Neutrophil (primary cell): ENCODE measurements around the gene MAGT1.
"Not testable (repeated sequence)": the region's sequence is repeated elsewhere in the genome, so short reads cannot be mapped to it uniquely, and the experiment has no call there.

Experiments used
- H3K27ac ChIP-seq: fragments of 200-600 bp; sonication (generic); 2 replicates; pipeline ENCODE4 v1.5.1; 2016; ENCODE audit warnings: mild to moderate bottlenecking, moderate library complexity
- H3K27me3 ChIP-seq: fragments of 200-600 bp; sonication (generic); 2 replicates; pipeline ENCODE4 v1.6.0; 2016; ENCODE audit warnings: mild to moderate bottlenecking
- H3K36me3 ChIP-seq: fragments of 200-600 bp; sonication (generic); 2 replicates; pipeline ENCODE4 v1.5.1; 2017
- H3K4me1 ChIP-seq, 2 experiments: fragments of 200-600 bp in 1 of 2; sonication (generic) in 1 of 2; 1 replicate in 1 of 2; 2 replicates in 1 of 2; pipeline versions ENCODE4 v1.5.1 to v1.6.1; 2013 to 2016; ENCODE audit warnings: low read depth in 1 of 2, low read length in 1 of 2, mild to moderate bottlenecking in 1 of 2, moderate library complexity in 1 of 2; ENCODE audit not compliant: control insufficient read depth in 1 of 2, insufficient read depth in 1 of 2
- H3K4me3 ChIP-seq, 2 experiments: fragments of 200-600 bp in 1 of 2; sonication (generic) in 1 of 2; 1 replicate in 1 of 2; 2 replicates in 1 of 2; pipeline ENCODE4 v1.5.1; 2013 to 2016; ENCODE audit warnings: low read depth in 1 of 2, low read length in 1 of 2, mild to moderate bottlenecking in 1 of 2, moderate library complexity in 1 of 2
- H3K9me3 ChIP-seq: fragments of 200-600 bp; sonication (generic); 2 replicates; pipeline ENCODE4 v1.5.1; 2016
- TF ChIP-seq, protein P1 (sequence below): fragments of 200-600 bp; sonication (generic); IDR thresholded peaks from 2 replicates; pipeline ENCODE4 v1.5.1; 2016; ENCODE audit warnings: antibody characterized with exemption

The MAGT1 gene

DNA sequence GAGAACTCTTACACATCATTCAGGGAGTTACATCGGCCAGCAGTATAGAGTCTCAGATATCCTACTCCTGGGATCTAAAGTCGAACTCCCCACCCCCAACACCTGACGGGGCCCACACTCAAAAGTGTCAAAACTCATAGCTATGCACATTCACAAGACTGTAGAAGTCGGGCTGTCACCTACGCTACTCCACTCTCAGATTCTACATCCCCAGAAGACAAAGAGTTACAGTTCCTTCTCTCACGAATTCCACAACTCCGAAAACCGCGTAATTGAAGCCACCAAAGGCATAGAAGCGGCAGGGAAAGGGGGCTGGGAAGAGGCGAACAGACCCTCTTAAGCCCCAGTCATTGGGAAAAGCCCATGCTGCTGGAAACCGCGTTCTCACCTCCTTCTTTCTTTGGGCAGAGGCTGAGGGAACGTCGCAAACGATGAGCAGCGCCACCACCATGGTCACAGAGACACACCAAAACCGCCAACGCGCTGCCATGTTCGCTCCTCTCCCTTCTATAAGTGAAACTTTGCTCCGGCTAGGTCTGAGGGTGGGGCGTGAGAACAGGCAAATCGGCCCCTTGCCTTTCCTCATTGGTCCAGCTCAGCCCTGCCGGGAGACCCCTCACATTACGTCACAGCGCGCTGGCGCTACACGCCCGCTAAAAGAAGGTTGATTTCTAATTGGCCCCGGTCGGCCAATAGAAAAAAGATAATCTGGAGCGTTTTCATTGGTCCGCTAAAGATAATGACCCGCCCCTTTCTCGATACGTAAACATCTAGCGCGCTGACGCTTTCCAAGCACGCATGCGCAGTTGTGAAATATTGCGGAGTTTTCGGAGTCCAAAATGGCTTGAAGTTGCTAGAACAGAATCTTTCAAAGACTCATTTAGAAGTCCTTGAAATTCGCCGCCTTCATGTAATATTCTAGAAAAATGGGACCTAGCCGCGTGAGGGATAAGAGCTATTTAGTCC lies at the start of gene MAGT1:
TSS of gene MAGT1 (minus strand) at position 515 of the 966 bp plus-strand sequence. CDS start at position 490, 25 bp downstream.
- Histone ChIP-seq H3K27ac (peak within 1 kb of the TSS; percentile 93), H3K4me3 (peak within 1 kb of the TSS; percentile 68 to 88), H3K27me3 (no peaks in the 10 kb centered on the region), H3K9me3 (no peaks in the 10 kb centered on the region), H3K36me3 (no peaks in the 10 kb centered on the region), H3K4me1 (peaks cover 13 to 19% of the 10 kb centered on the region in 2 experiments)
- TF ChIP-seq, protein P1, sequence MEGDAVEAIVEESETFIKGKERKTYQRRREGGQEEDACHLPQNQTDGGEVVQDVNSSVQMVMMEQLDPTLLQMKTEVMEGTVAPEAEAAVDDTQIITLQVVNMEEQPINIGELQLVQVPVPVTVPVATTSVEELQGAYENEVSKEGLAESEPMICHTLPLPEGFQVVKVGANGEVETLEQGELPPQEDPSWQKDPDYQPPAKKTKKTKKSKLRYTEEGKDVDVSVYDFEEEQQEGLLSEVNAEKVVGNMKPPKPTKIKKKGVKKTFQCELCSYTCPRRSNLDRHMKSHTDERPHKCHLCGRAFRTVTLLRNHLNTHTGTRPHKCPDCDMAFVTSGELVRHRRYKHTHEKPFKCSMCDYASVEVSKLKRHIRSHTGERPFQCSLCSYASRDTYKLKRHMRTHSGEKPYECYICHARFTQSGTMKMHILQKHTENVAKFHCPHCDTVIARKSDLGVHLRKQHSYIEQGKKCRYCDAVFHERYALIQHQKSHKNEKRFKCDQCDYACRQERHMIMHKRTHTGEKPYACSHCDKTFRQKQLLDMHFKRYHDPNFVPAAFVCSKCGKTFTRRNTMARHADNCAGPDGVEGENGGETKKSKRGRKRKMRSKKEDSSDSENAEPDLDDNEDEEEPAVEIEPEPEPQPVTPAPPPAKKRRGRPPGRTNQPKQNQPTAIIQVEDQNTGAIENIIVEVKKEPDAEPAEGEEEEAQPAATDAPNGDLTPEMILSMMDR: no peak

DNA sequence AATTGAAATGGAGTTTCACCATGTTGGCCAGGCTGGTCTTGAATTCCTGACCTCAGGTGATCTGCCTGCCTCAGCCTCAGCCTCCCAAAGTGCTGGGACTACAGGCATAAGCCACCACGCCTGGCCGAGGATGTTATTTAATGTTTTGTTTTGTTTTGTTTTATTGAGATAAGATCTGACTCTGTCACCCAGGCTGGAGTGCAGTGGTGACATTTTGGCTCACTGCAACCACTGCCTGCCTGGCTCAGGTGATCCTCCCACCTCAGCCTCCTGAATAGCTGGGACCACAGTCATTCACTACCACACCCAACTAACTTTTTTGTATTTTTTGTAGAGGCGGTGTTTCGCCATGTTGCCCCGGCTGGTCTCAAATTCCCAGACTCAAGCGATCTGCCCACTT lies 49.8 kb upstream of the MAGT1 start:
- not testable (repeated sequence) for H3K4me3 ChIP-seq, H3K9me3 ChIP-seq, H3K27me3 ChIP-seq, H3K36me3 ChIP-seq
- Histone ChIP-seq H3K27ac (peak overlapping the region; percentile 87), H3K4me1 (peaks cover 27 to 33% of the 10 kb centered on the region in 2 experiments)

DNA sequence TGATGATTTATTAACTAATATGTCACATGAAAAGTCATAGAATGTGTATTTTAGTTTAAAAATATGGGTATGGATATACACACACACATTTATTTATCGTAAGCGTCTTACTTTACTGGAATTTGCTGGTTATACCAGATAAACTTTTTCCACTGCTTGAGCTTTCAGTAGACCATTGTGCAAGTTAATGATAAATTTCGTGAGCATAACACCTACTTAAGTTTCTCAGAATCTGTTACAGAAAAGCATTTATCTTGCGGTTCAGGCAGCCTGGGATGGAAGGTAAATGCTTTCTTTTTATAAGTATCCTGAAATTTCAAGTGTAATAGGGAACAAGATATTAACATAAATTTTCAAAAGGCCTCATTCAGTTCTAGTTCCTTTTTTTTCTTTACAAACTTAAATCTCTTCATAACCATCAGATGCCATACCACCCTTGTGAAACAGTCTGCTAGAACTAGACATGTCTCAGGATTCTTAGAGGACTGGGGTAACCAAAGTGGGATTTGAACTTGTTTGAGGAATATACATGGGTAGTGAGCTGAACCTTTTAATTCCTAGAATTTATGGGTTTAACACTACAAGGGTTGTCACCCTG lies 42.9 kb upstream of the MAGT1 start:
- Histone ChIP-seq H3K4me3 (no peak overlapping the region), H3K27ac (peak overlapping the region; percentile 69), H3K4me1 (peaks cover 33 to 35% of the 10 kb centered on the region in 2 experiments), H3K9me3 (no peaks in the 10 kb centered on the region), H3K36me3 (no peaks in the 10 kb centered on the region), H3K27me3 (no peaks in the 10 kb centered on the region)
- TF ChIP-seq, protein P1: no peak

DNA sequence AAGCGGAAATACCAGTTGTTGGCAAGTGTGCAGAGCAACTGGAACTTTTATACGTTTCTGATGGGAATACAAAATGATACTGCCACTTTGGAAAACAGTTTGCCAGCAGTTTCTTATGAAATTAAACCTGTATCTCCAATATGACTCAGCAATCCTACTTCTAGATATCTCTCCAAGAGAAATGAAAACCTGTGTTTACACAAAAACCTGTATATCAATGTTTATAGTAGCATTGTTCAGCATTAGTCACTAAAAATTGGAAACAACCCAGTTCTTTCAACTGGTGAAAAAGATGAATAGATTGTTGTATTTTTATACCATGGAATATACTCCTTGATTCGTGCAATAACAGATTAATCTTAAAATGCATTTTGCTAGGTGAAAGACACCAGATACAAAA lies 42.1 kb upstream of the MAGT1 start:
- Histone ChIP-seq H3K9me3 (no peaks in the 10 kb centered on the region), H3K4me3 (no peak overlapping the region), H3K36me3 (no peaks in the 10 kb centered on the region), H3K27ac (no peak overlapping the region), H3K27me3 (no peaks in the 10 kb centered on the region), H3K4me1 (peaks cover 25 to 27% of the 10 kb centered on the region in 2 experiments)
- TF ChIP-seq, protein P1: no peak

DNA sequence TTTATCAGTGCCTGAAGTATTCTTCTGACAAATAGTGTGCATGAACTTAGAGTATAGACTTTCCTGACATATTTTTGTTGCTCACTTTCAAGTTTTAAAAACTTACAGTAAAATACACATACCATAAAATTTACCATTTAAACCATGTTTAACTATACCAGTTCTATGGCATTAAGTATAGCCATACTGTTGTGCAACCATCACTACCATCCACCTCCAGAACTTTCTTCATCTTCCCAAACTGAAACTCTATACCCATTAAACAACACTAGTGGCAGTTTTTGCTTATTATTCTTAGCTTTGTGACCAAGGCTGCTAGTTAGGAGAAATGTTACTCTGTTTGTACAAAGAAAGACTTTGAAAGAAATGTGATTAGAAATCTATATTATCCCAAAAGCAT lies 41.1 kb upstream of the MAGT1 start:
- Histone ChIP-seq H3K27me3 (no peaks in the 10 kb centered on the region), H3K9me3 (no peaks in the 10 kb centered on the region), H3K36me3 (no peaks in the 10 kb centered on the region), H3K4me3 (no peak overlapping the region), H3K4me1 (peaks cover 17 to 18% of the 10 kb centered on the region in 2 experiments), H3K27ac (no peak overlapping the region)
- TF ChIP-seq, protein P1: no peak

DNA sequence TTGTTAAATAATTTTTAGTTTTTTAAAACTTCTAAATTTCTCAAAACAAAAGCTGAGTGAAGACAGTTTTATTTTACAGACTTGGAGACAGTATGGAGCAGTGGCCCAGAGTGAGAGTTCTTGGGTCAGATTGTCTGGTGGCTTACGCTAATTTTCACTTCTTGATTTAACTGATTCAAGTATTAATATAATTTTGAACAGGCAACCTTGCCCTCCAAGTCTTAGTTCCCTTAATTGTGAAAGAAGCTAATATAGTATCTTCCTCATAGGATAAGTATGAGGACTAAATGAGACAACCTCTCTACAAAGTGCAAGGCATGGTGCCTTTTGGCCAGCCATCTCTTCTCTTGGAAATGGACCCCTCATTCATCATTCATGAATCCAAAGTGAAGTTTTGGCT lies 40.7 kb upstream of the MAGT1 start:
- Histone ChIP-seq H3K27me3 (no peaks in the 10 kb centered on the region), H3K9me3 (no peaks in the 10 kb centered on the region), H3K36me3 (no peaks in the 10 kb centered on the region), H3K4me3 (no peak overlapping the region), H3K27ac (no peak overlapping the region), H3K4me1 (peaks cover 16 to 18% of the 10 kb centered on the region in 2 experiments)
- TF ChIP-seq, protein P1: no peak
